ENCODE results near the gene PUM2.
A peak's percentile ranks its signal among the peaks of the same experiment; 100 is the strongest.
"Not testable (repeated sequence)": the region's sequence is repeated elsewhere in the genome, so short reads cannot be mapped to it uniquely, and the experiment has no call there.

The PUM2 gene

DNA sequence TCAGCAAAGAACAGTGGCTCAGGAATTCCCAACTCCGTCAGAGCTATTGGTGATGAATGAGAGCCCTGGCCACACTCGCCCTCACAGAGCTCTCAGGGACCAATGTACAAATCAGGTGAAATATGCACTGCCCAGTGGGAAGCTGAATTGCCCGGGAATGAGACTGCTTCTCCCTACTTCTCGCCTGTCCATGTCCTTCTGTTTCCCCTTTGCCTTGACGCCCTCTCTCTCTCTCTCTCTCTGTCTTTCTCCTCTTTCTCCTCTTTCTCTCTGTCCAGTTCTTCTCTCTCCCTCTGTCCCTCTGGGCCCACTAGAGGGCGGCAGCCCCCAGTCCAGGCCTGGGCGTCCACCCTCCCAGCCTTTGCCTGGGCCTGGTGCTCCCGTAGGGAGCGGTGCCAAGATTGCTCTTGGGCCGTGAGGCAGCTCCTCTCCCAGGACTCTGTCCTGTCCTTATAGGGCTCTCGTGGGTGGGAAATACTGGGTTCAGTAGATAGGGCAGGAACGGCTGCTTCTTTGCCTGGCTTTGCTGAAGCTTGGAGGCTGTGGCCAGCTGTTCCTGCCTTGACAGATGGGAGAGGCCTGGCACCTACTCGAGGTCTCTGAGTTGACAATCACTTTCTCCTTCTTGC, 28.4 kb upstream of the PUM2 start:
- POLR2A ChIA-PET: interaction anchor here (0.8 to 1.3 kb wide), 5 partner anchors 27 to 69 kb away, joined by 3 to 10 read pairs (median 3); partner anchors contain the start of gene RHOB
- DNase-seq (ENCODE audit: extremely low spot score): peak; percentile 71
- no peak for TF ChIP-seq NFRKB (IDR thresholded peaks at IDR 0.05)
- 0 out of 2 replicates have a peak, but pooled peaks have one; percentile 18 for TF ChIP-seq L3MBTL2 (conservative IDR thresholded peaks at IDR 0.05)
- CTCF ChIA-PET: interaction anchor here (0.7 to 2.2 kb wide), 14 partner anchors 9 to 273 kb away, joined by 3 to 16 read pairs (median 4); no protein-coding TSS in a partner anchor

DNA sequence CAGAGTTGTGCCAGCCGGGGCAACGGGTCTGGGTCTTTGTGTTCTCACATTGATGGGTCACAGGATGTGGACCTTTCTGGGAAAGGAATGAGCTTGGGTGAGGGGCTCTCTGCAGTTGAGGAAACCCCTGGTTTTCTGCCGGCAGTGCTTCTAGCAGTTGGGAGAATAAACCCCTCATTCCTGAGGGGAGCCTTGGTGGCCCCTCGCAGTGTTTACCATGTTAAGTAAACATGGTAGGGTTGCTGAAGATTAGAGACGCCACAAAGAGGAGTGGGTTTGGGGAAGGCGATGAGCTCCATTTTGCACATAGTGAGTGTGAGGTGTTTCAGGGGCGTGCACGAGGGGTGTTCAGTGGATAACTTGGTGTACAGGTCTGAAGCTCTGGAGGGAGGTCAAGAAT, 27.7 kb upstream of the PUM2 start:
- ChIA-PET CTCF (interaction anchor here (0.9 to 2.2 kb wide), 9 partner anchors 8 to 273 kb away, joined by 4 to 16 read pairs (median 6); no protein-coding TSS in a partner anchor), POLR2A (interaction anchor here (0.8 to 1.3 kb wide), 4 partner anchors 26 to 68 kb away, joined by 3 to 10 read pairs (median 3); partner anchors contain the start of gene RHOB)
- no peak for TF ChIP-seq HDGF (IDR thresholded peaks at IDR 0.05; ENCODE audit: borderline replicate concordance)
- TF ChIP-seq CTBP1 (IDR thresholded peaks at IDR 0.05; ENCODE audit: borderline replicate concordance): no peak
- no peak for TF ChIP-seq FOXK2 (IDR thresholded peaks at IDR 0.05)
- TF ChIP-seq FOXM1 (IDR thresholded peaks at IDR 0.05; ENCODE audit: borderline replicate concordance): no peak
- no peak for DNase-seq (ENCODE audit: extremely low spot score)

DNA sequence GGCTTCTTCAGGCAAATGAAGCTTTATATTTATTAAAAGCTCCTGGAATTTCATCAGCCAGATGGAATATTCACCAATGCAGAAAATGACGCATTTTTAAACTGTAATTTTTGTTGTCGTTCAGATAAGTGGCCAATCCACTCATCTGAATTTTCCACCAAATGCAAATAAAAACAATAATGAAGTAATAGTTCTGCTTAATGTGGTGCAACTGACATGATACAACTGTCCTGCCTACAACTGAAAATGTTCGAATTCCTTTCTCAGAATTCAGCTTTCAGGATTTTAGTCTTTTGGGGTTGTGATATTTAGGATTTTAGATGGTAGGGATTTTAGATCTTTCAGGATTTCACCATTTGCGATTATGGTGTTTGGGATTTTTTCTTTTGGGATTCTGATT, 27.1 kb upstream of the PUM2 start:
- ChIA-PET POLR2A (interaction anchor here (0.9 to 1.3 kb wide), 2 partner anchors 61 to 69 kb away, joined by 3 to 10 read pairs; partner anchors contain the start of gene RHOB), CTCF (interaction anchor here (0.9 to 2.2 kb wide), 8 partner anchors 8 to 274 kb away, joined by 4 to 16 read pairs (median 8); no protein-coding TSS in a partner anchor)
- DNase-seq (ENCODE audit: extremely low spot score): no peak
- TF ChIP-seq SP1 (IDR thresholded peaks at IDR 0.05) (no peak), TARDBP (IDR thresholded peaks at IDR 0.05) (no peak), L3MBTL2 (conservative IDR thresholded peaks at IDR 0.05) (no peak)

DNA sequence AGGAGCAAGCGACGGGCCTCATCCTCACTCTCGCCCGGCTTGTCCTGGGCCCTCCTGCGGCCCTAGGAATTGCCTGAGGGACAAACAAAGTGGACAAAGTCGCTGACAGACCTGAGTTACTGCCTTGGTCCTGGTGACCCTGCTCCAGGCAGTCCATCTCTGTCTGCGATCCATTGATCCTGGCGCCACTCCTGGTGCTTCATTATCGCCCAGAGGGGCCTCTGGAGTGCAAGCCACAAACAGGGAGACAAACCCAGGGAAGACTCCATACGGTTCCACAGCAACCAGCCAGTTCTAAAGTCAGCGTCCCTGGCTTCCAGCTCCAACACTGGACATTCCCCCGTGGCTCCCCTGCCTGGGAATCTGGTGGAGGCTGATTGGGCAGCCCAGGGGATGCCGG, 24.3 kb upstream of the PUM2 start:
- CTCF ChIA-PET; POLR2A ChIA-PET; DNase-seq (ENCODE audit: extremely low spot score): not testable (repeated sequence)

DNA sequence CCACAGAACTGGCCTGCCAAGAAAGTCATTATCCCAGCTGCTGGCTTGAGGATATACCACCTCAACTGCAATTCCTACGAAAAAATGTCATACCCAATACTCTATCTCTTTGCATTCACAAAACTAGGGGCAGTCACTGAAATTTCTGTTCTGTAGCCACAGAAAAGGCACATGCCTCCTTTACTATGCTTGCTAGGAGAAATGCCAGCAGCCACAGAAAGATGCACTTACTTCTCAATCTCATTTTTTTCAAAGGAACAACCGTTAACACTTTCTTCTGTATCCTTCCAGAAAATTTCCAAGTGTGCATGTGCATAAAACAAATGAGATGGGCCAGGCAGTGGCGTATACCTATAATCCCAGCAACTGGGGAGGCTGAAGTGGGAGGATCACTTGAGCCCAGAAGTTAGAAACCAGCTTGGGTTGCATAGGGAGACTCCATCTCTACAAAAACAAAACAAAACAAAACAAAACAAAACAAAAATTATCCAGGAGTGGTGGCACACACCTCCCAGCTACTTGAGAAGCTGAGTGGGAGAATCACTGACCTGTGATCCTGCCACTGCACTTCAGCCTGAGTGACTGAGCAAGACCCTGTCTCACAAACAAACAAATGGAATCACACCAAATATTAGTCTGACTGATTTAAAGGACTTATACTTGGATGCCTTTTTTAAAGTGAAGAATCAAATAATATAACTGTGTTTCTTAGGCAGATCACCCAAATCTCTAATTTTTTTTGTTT, 22.4 kb upstream of the PUM2 start:
- CTCF ChIA-PET: interaction anchor here (0.6 kb wide), 1 partner anchor 436 kb away, joined by 4 read pairs; no protein-coding TSS in a partner anchor
- TF ChIP-seq ARNT (IDR thresholded peaks at IDR 0.05) (no peak), SUZ12 (IDR thresholded peaks at IDR 0.05) (no peak), TARDBP (IDR thresholded peaks at IDR 0.05) (no peak), BHLHE40 (IDR thresholded peaks at IDR 0.05; ENCODE audit: borderline replicate concordance) (no peak), ELF4 (IDR thresholded peaks at IDR 0.05) (no peak), NFRKB (IDR thresholded peaks at IDR 0.05) (no peak), HDGF (IDR thresholded peaks at IDR 0.05; ENCODE audit: borderline replicate concordance) (no peak), L3MBTL2 (conservative IDR thresholded peaks at IDR 0.05) (no peak), LEF1 (IDR thresholded peaks at IDR 0.05; ENCODE audit: borderline replicate concordance) (no peak), SP1 (IDR thresholded peaks at IDR 0.05) (no peak), FOXA1 (IDR thresholded peaks at IDR 0.05) (no peak)
- TF ChIP-seq, protein P1, sequence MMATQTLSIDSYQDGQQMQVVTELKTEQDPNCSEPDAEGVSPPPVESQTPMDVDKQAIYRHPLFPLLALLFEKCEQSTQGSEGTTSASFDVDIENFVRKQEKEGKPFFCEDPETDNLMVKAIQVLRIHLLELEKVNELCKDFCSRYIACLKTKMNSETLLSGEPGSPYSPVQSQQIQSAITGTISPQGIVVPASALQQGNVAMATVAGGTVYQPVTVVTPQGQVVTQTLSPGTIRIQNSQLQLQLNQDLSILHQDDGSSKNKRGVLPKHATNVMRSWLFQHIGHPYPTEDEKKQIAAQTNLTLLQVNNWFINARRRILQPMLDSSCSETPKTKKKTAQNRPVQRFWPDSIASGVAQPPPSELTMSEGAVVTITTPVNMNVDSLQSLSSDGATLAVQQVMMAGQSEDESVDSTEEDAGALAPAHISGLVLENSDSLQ (IDR thresholded peaks at IDR 0.05): no peak
- no peak for DNase-seq (ENCODE audit: extremely low spot score)
- POLR2A ChIA-PET: interaction anchor here (1.0 kb wide), 1 partner anchor 74 kb away, joined by 3 read pairs; the partner anchor contains the start of gene RHOB

DNA sequence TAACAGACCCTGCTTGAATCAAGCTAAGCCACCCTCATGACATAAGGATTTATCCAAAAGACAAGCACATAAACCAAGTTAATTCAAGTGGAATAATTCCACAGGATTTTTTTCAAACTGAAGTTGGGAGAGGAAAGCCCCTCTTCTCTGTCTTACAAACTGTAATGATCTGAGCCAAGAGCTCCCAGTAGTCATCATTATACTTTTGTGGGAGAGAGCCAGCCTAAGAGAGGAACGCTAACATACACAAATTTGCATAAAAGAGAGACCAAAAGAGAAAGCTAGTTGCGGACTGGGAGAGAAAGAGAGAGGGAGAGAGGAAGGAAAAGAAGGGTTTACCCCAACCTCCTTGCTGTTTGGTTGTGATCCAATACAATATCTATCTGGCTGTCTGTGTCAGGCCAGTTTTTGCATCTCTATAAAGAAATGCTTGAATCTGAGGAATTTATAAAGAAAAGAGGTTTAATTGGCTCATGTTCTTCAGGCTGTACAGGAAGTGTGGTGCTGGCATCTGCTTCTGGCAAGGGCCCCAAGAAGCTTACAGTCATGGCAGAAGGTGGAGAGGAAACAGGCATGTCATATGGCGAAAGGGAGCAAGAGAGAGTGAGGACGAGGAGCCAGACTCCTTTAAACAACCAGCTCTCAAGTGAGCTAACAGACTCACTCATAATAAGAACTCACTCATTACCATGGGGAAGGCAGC, 20.8 kb upstream of the PUM2 start:
- ChIA-PET POLR2A (no interaction called here), CTCF (no interaction called here)
- no peak for DNase-seq (ENCODE audit: extremely low spot score)
- TF ChIP-seq, protein P1 (IDR thresholded peaks at IDR 0.05): no peak
- TF ChIP-seq SUZ12 (IDR thresholded peaks at IDR 0.05): no peak
- TF ChIP-seq LEF1 (IDR thresholded peaks at IDR 0.05; ENCODE audit: borderline replicate concordance): no peak
- TF ChIP-seq ZNF384 (IDR thresholded peaks at IDR 0.05): no peak
- no peak for TF ChIP-seq FOXA1 (IDR thresholded peaks at IDR 0.05)

DNA sequence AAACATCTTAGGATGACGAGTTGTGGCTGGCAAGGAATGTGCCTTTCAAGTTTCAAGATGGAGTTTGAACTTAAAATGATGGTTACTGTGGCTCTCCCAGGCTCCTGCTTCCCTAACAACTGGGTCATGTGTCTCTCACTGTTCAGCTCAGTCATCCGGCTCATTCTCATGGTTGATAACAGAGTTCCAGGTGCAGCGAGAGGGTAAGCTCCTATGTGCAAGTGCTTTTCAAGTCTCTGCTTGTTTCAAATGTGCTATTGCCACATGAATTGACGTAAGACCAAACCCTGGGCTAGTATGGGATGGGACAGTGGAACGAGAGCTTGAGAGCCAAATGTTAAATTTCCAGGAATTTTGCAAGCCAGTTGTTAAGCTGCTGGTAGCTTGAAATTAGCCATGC, 19.5 kb upstream of the PUM2 start:
- POLR2A ChIA-PET: interaction anchor here (1.8 kb wide), 1 partner anchor 77 kb away, joined by 6 read pairs; the partner anchor contains the start of gene RHOB
- no peak for DNase-seq (ENCODE audit: extremely low spot score)
- TF ChIP-seq FOXA1 (IDR thresholded peaks at IDR 0.05) (no peak), SUZ12 (IDR thresholded peaks at IDR 0.05) (no peak), LEF1 (IDR thresholded peaks at IDR 0.05; ENCODE audit: borderline replicate concordance) (no peak), NFRKB (IDR thresholded peaks at IDR 0.05) (no peak), SP1 (IDR thresholded peaks at IDR 0.05) (no peak)
- TF ChIP-seq, protein P1 (IDR thresholded peaks at IDR 0.05): no peak
- CTCF ChIA-PET: interaction anchor here (0.6 to 1.6 kb wide), 2 partner anchors 8 to 65 kb away, joined by 3 to 11 read pairs; no protein-coding TSS in a partner anchor
